Caco-2 (cell line): ENCODE results near the gene FAM83F. TPM values are rescaled to one million over a fixed set of nuclear protein-coding genes. Genes with fewer than 3 reads are reported as not detected.
A peak's percentile ranks its signal among the peaks of the same experiment; 100 is the strongest.
"Not testable (repeated sequence)": the region's sequence is repeated elsewhere in the genome, so short reads cannot be mapped to it uniquely, and the experiment has no call there.

ENCODE experiments used
- BruUV-seq: library from RNA; stranded (reverse); fragments of 400-500 nt; replicated peaks from 2 replicates; lab custom pipeline; 2021; lab: Mats Ljungman, UMichigan
- CTCF ChIA-PET: fragments of 300-600 bp; sonication (Branson Sonifier 250); formaldehyde crosslinking; loops from one replicate; lab custom pipeline; 2022; ENCODE audit warnings: antibody characterized with exemption; lab: Charles Lee
- POLR2A ChIA-PET: fragments of 300-600 bp; sonication (Branson Sonifier 250); formaldehyde crosslinking; loops from one replicate; lab custom pipeline; 2022; ENCODE audit warnings: antibody characterized with exemption; lab: Charles Lee
- DNase-seq, 2 experiments: peaks; one replicate each; pipeline versions ENCODE4 v3.0.0 to v3.0.0-alpha.2; 2020 to 2022
- H3K27me3 ChIP-seq: replicated peaks from 2 replicates; pipeline ENCODE4 v1.6.0; 2011; ENCODE audit warnings: low read length; ENCODE audit not compliant: control insufficient read depth, insufficient read depth
- H3K36me3 ChIP-seq: 2 replicates; pipeline ENCODE4 v1.5.1; 2011; ENCODE audit warnings: low read length; ENCODE audit not compliant: control insufficient read depth, insufficient read depth
- H3K4me1 ChIP-seq: fragments of 250-450 bp; sonication (Bioruptor Pico); 2 replicates; pipeline ENCODE4 v1.5.1; 2020; ENCODE audit warnings: mild to moderate bottlenecking
- H3K4me3 ChIP-seq: 2 replicates; pipeline ENCODE4 v1.5.1; 2011; ENCODE audit warnings: low read depth, mild to moderate bottlenecking, control low read depth, low read length
- H3K9me3 ChIP-seq: fragments of 250-450 bp; sonication (Bioruptor Pico); 2 replicates; pipeline ENCODE4 v1.5.1; 2020; ENCODE audit warnings: mild to moderate bottlenecking, moderate library complexity
- H3K27ac Mint-ChIP-seq: one replicate; pipeline ENCODE4 v1.8.0; 2022; ENCODE audit warnings: mixed read lengths; ENCODE audit not compliant: unreplicated experiment
- H3K27me3 Mint-ChIP-seq: one replicate; pipeline ENCODE4 v1.8.0; 2022; ENCODE audit warnings: mixed read lengths; ENCODE audit not compliant: insufficient read depth, unreplicated experiment
- H3K36me3 Mint-ChIP-seq: one replicate; pipeline ENCODE4 v1.8.0; 2022; ENCODE audit warnings: mild to moderate bottlenecking, mixed read lengths; ENCODE audit not compliant: insufficient read depth, unreplicated experiment
- H3K4me1 Mint-ChIP-seq: one replicate; pipeline ENCODE4 v1.8.0; 2022; ENCODE audit warnings: low read depth, mixed read lengths; ENCODE audit not compliant: unreplicated experiment
- H3K4me3 Mint-ChIP-seq: one replicate; pipeline ENCODE4 v1.8.0; 2022; ENCODE audit warnings: mild to moderate bottlenecking, moderate library complexity, mixed read lengths; ENCODE audit not compliant: unreplicated experiment
- H3K9me3 Mint-ChIP-seq: one replicate; pipeline ENCODE4 v1.8.0; 2022; ENCODE audit warnings: mixed read lengths; ENCODE audit not compliant: unreplicated experiment
- intact Hi-C: fragments of 100-400 bp; cut with micrococcal nuclease; formaldehyde crosslinking; loops from one replicate; pipeline ENCODE4 v1.10.0; 2022; ENCODE audit not compliant: unreplicated experiment
- total RNA-seq: library from RNA; stranded (reverse); gene quantifications from 2 replicates; pipeline ENCODE4 v1.2.3, GENCODE V29; 2022
- TF ChIP-seq, protein P1 (sequence below), 2 experiments: fragments of 200-600 bp in 1 of 2; IDR thresholded peaks; 1 replicate in 1 of 2; 2 replicates in 1 of 2; pipeline versions ENCODE4 v1.5.1 to v1.8.0; 2011 to 2022; ENCODE audit warnings: antibody characterized with exemption in 1 of 2, control low read depth in 1 of 2, inconsistent platforms in 1 of 2, low read depth in 1 of 2, low read length in 1 of 2, mild to moderate bottlenecking in 1 of 2, moderate library complexity in 1 of 2; ENCODE audit not compliant: insufficient read depth in 1 of 2, severe bottlenecking in 1 of 2, unreplicated experiment in 1 of 2

Gene FAM83F
- total RNA-seq, 1 experiment from 2014 or later: 20.0 TPM

DNA sequence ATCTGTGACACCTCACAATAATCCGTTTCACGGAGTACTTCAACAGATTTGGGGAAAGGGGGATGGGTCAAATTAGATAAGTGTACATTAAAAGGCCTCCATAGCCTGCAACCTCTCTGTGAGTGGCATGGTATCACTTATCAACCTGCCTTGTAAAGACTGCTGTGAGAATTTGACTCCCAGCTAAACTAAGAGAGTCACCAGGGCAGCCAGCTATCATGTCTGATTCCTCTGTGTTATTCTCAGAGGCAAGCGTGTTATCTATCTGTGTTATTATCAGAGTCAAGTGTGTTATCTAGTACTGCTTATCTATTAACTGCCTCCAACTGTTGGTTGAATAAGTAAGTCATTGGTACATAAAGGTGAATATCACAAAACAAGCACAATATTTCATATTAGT is 4.1 kb upstream of the FAM83F start:
- TF ChIP-seq, protein P1, sequence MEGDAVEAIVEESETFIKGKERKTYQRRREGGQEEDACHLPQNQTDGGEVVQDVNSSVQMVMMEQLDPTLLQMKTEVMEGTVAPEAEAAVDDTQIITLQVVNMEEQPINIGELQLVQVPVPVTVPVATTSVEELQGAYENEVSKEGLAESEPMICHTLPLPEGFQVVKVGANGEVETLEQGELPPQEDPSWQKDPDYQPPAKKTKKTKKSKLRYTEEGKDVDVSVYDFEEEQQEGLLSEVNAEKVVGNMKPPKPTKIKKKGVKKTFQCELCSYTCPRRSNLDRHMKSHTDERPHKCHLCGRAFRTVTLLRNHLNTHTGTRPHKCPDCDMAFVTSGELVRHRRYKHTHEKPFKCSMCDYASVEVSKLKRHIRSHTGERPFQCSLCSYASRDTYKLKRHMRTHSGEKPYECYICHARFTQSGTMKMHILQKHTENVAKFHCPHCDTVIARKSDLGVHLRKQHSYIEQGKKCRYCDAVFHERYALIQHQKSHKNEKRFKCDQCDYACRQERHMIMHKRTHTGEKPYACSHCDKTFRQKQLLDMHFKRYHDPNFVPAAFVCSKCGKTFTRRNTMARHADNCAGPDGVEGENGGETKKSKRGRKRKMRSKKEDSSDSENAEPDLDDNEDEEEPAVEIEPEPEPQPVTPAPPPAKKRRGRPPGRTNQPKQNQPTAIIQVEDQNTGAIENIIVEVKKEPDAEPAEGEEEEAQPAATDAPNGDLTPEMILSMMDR (IDR thresholded peaks at IDR 0.05; ENCODE audit: insufficient read depth in 1 of 2, low read depth in 1 of 2, low read length in 1 of 2, severe bottlenecking in 1 of 2, unreplicated experiment in 1 of 2): no peak
- H3K27me3 ChIP-seq: no peaks in the 10 kb centered on the region
- BruUV-seq: no TSS peak
- H3K4me1 ChIP-seq: peaks cover 28% of the 10 kb centered on the region
- Mint-ChIP-seq H3K27ac (no peak overlapping the region), H3K36me3 (no peaks in the 10 kb centered on the region), H3K4me3 (no peak overlapping the region), H3K4me1 (peaks cover 31% of the 10 kb centered on the region), H3K9me3 (no peaks in the 10 kb centered on the region), H3K27me3 (no peaks in the 10 kb centered on the region)
- DNase-seq: no peak
- ChIA-PET CTCF (interaction anchor here (1.1 to 1.9 kb wide), 5 partner anchors 9 to 37 kb away, joined by 4 to 9 read pairs (median 5); no protein-coding TSS in a partner anchor), POLR2A (no interaction called here)
- no peaks in the 10 kb centered on the region for H3K36me3 ChIP-seq
- intact Hi-C loops: no loop called here
- no peak overlapping the region for H3K4me3 ChIP-seq
- no peaks in the 10 kb centered on the region for H3K9me3 ChIP-seq

DNA sequence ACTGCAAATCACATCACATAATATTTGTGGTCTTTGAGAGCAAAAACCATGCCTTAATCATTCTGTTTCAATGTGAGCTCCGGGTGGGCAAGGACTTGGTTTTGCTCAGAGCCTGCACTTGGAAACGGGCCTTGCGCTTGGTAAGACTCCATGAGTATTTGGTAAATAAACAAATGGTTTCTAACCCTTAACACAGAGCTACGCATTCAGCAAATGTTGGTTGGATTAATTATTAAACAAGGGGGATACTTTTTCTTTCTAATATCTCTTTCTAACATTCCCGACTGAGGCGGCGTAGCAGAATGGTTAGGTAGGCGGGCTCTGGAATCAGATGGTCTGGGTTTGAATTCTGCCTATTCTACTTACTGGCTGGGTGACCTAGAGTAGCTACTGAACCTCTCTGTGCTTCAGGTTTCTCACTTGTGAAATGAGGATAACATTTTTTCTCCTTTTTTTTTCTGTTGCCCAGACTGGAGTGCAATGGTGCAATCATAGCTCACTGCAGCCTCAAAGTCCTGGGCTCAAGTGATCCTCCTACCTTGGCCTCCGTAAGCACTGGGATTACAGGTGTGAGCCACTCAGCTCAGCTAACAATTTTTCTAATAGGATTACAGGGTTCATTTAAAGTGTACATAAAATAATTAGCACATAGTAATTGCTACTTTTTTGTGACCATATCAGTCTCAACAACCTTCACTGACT is 3.4 kb upstream of the FAM83F start:
- peak in 1 of 2 experiments; percentile 26 for DNase-seq
- no TSS peak for BruUV-seq
- POLR2A ChIA-PET: no interaction called here
- Mint-ChIP-seq H3K27ac (peak overlapping the region; percentile 8), H3K4me1 (peaks cover 31% of the 10 kb centered on the region), H3K4me3 (no peak overlapping the region), H3K27me3 (no peaks in the 10 kb centered on the region), H3K9me3 (no peaks in the 10 kb centered on the region), H3K36me3 (no peaks in the 10 kb centered on the region)
- Histone ChIP-seq H3K9me3 (no peaks in the 10 kb centered on the region), H3K36me3 (no peaks in the 10 kb centered on the region), H3K27me3 (no peaks in the 10 kb centered on the region), H3K4me3 (no peak overlapping the region), H3K4me1 (peaks cover 34% of the 10 kb centered on the region)
- CTCF ChIA-PET: interaction anchor here (1.1 to 1.9 kb wide), 5 partner anchors 8 to 38 kb away, joined by 4 to 9 read pairs (median 5); no protein-coding TSS in a partner anchor
- intact Hi-C loops: no loop called here
- TF ChIP-seq, protein P1 (IDR thresholded peaks at IDR 0.05; ENCODE audit: insufficient read depth in 1 of 2, low read depth in 1 of 2, low read length in 1 of 2, severe bottlenecking in 1 of 2, unreplicated experiment in 1 of 2): no peak

DNA sequence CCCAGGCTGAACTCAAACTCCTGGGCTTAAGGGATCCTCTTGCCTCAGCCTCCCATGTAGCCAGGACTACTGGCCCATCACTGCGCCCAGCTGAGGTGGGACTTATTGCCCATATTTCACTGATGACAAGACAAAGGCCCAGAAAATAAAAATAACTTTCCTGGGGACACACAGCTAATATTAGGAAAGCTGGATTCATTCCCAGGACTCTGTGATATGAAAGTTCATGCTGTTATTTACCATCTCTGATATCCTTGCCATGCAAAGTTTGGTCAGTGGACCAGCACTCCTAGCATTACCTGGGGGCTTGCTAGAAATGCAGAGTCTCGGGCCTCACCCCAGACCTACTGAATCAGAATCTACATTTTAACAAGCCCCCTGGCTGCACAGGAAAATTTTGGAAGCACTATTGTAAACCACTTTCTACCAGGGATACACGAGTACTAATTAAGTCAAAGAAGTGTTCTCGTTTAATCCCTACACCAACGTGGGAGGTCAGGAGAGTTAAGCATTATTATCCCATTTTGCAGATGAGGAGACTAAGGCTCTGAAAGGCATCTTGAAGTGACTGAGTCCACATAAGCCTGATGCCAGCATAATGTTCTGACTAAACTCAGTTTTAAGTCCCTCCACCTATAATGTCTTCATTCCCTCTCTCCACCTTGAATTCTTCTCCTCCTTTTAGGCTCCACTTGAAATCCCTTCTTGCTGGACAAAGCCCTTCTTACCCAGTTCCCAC is 2.5 kb upstream of the FAM83F start:
- DNase-seq: no peak
- Mint-ChIP-seq H3K27ac (peak overlapping the region; percentile 8), H3K4me1 (peaks cover 33% of the 10 kb centered on the region), H3K4me3 (no peak overlapping the region), H3K36me3 (no peaks in the 10 kb centered on the region), H3K27me3 (no peaks in the 10 kb centered on the region), H3K9me3 (no peaks in the 10 kb centered on the region)
- H3K4me3 ChIP-seq: no peak overlapping the region
- no peaks in the 10 kb centered on the region for H3K9me3 ChIP-seq
- no peaks in the 10 kb centered on the region for H3K27me3 ChIP-seq
- H3K4me1 ChIP-seq: peaks cover 43% of the 10 kb centered on the region
- ChIA-PET POLR2A (no interaction called here), CTCF (interaction anchor here (1.1 kb wide), 1 partner anchor 21 kb away, joined by 5 read pairs; no protein-coding TSS in a partner anchor)
- TF ChIP-seq, protein P1 (IDR thresholded peaks at IDR 0.05; ENCODE audit: insufficient read depth in 1 of 2, low read depth in 1 of 2, low read length in 1 of 2, severe bottlenecking in 1 of 2, unreplicated experiment in 1 of 2): no peak
- H3K36me3 ChIP-seq: no peaks in the 10 kb centered on the region
- intact Hi-C loops: no loop called here
- BruUV-seq: no TSS peak

DNA sequence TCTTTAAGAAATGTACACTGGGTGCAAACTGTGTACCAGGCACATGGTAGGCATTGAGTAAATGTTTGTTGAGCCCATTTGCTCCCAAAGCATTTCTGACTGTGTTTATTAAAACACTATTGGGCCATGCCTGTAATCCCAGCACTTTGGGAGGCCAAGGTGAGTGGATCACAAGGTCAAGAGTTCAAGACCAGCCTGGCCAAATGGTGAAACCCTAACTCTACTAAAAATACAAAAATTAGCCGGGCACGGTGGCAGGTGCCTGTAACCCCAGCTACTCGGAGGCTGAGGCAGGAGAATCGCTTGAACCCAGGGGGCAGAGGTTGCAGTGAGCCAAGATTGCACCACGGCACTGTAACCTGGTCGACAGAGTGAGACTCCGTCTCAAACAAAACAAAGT is 1.9 kb upstream of the FAM83F start:
- H3K27me3 Mint-ChIP-seq, H3K27ac Mint-ChIP-seq, DNase-seq, CTCF ChIA-PET, H3K4me3 Mint-ChIP-seq, H3K36me3 Mint-ChIP-seq, BruUV-seq, H3K27me3 ChIP-seq, H3K4me3 ChIP-seq, intact Hi-C loops, H3K36me3 ChIP-seq, H3K9me3 Mint-ChIP-seq, H3K9me3 ChIP-seq: not testable (repeated sequence)
- POLR2A ChIA-PET: interaction anchor here (2.2 kb wide), 1 partner anchor 51 kb away, joined by 10 read pairs; no protein-coding TSS in a partner anchor
- H3K4me1 ChIP-seq: peaks cover 50% of the 10 kb centered on the region
- peaks cover 39% of the 10 kb centered on the region for H3K4me1 Mint-ChIP-seq
